Esophagus muscularis mucosa (tissue), 4 donors: ENCODE measurements around the gene TMEM53.

ENCODE experiments used
- CTCF ChIP-seq, 3 experiments: fragments of 200-600 bp in 2 of 3; fragments of 450-650 bp in 1 of 3; sonication (generic) in 2 of 3; IDR thresholded peaks; one replicate each; pipeline ENCODE4 v1.5.1; 2017 to 2019; ENCODE audit warnings: antibody characterized with exemption in 3 of 3, mild to moderate bottlenecking in 2 of 3, moderate library complexity in 1 of 3
- EP300 ChIP-seq: sonication (generic); formaldehyde crosslinking; IDR thresholded peaks from one replicate; pipeline ENCODE4 v1.6.1; 2017; ENCODE audit warnings: antibody characterized with exemption
- POLR2A ChIP-seq: fragments of 450-650 bp; IDR thresholded peaks from one replicate; pipeline ENCODE4 v1.6.1; 2017; ENCODE audit warnings: antibody characterized with exemption, moderate library complexity, mild to moderate bottlenecking, low read depth
- POLR2AphosphoS5 ChIP-seq, 2 donors: sonication (generic); formaldehyde crosslinking; IDR thresholded peaks; one replicate each; pipeline ENCODE4 v1.6.1; 2017; ENCODE audit warnings: antibody characterized with exemption in 2 of 2

- TF ChIP-seq CTCF (IDR thresholded peaks at IDR 0.05) (no peak), POLR2AphosphoS5 (IDR thresholded peaks at IDR 0.05) (no peak), POLR2A (no peak), EP300 (no peak)
Measured at GRCh38 chr1:44717653-44718052, 43.4 kb upstream of the TMEM53 start.
